SU-DHL-6 (cell line): ENCODE data around the gene SCN8A.

Experiments used
- H2AFZ ChIP-seq: fragments of 200-600 bp; sonication (generic); 2 replicates; pipeline ENCODE4 v1.6.1; 2014; ENCODE audit warnings: low read depth, mild to moderate bottlenecking, moderate library complexity, mixed read lengths, antibody characterized with exemption, low read length; ENCODE audit not compliant: severe bottlenecking
- H3F3A ChIP-seq: fragments of 200-600 bp; shearing (Covaris generic); 2 replicates; pipeline ENCODE4 v1.6.0; 2016; ENCODE audit warnings: antibody characterized with exemption, mild to moderate bottlenecking; ENCODE audit not compliant: insufficient read depth
- H3K27ac ChIP-seq: fragments of 200-600 bp; sonication (generic); 2 replicates; pipeline ENCODE4 v1.5.1; 2016; ENCODE audit warnings: low read depth, mild to moderate bottlenecking, low read length, moderate library complexity, mixed read lengths
- H3K27me3 ChIP-seq: fragments of 200-600 bp; sonication (generic), shearing (Covaris generic); 2 replicates; pipeline ENCODE4 v1.6.0; 2014; ENCODE audit warnings: mild to moderate bottlenecking, low read length
- H3K36me3 ChIP-seq: fragments of 200-600 bp; sonication (generic); 2 replicates; pipeline ENCODE4 v1.6.1; 2014; ENCODE audit warnings: mild to moderate bottlenecking, low read length, mixed read lengths
- H3K4me2 ChIP-seq: fragments of 300-600, 200-600 bp; shearing (Covaris generic), sonication (generic); 2 replicates; pipeline ENCODE4 v1.6.0; 2014; ENCODE audit warnings: low read length, low read depth, mild to moderate bottlenecking; ENCODE audit not compliant: poor library complexity, severe bottlenecking
- H3K4me3 ChIP-seq: fragments of 200-600 bp; sonication (generic); 2 replicates; pipeline ENCODE4 v1.5.1; 2014; ENCODE audit warnings: antibody characterized with exemption, low read length, mild to moderate bottlenecking, mixed read lengths; ENCODE audit not compliant: insufficient read depth, poor library complexity, severe bottlenecking
- H3K79me2 ChIP-seq: fragments of 200-600 bp; sonication (generic); 2 replicates; pipeline ENCODE4 v1.6.1; 2014; ENCODE audit warnings: mild to moderate bottlenecking, low read length, moderate library complexity; ENCODE audit not compliant: insufficient read depth
- H3K9ac ChIP-seq: fragments of 200-600 bp; sonication (generic); 2 replicates; pipeline ENCODE4 v1.7.0; 2014; ENCODE audit warnings: mild to moderate bottlenecking, low read length
- H3K9me2 ChIP-seq: fragments of 200-600 bp; sonication (generic); replicated peaks from 2 replicates; pipeline ENCODE4 v1.6.1; 2014; ENCODE audit warnings: low read length; ENCODE audit not compliant: insufficient read depth
- H3K9me3 ChIP-seq: fragments of 200-600 bp; sonication (generic); 2 replicates; pipeline ENCODE4 v1.6.1; 2014; ENCODE audit warnings: low read length, mixed read lengths; ENCODE audit not compliant: insufficient read depth
- H4K20me1 ChIP-seq: fragments of 200-600 bp; sonication (generic); 2 replicates; pipeline ENCODE4 v1.6.1; 2014; ENCODE audit warnings: low read depth, mild to moderate bottlenecking, antibody characterized with exemption, low read length, moderate library complexity, mixed read lengths
- CTCF ChIP-seq: fragments of 200-600 bp; sonication (generic); IDR thresholded peaks from one replicate; pipeline ENCODE4 v1.5.1; 2017; ENCODE audit warnings: antibody characterized with exemption, mild to moderate bottlenecking, low read length, moderate library complexity; ENCODE audit not compliant: insufficient read depth, poor library complexity, severe bottlenecking
- EZH2phosphoT487 ChIP-seq: fragments of 200-600 bp; sonication (generic), shearing (Covaris generic); conservative IDR thresholded peaks from 2 replicates; pipeline ENCODE4 v1.6.1; 2018; ENCODE audit warnings: mild to moderate bottlenecking, antibody characterized with exemption, low read length, moderate library complexity, mixed read lengths

Gene SCN8A

GRCh38 chr12:51730745-51731144, 139.7 kb downstream of the SCN8A start:
- H3K27me3 ChIP-seq, result 0 out of 2 replicates have a peak, but pooled peaks cover 4% of the 10 kb centered on the region
- H3K79me2 ChIP-seq, result no peaks in the 10 kb centered on the region
- no peak overlapping the region for H2AFZ ChIP-seq
- TF ChIP-seq CTCF, result no peak
- TF ChIP-seq EZH2phosphoT487, result no peak
- H3K27ac ChIP-seq, result no peak overlapping the region
- H3K9ac ChIP-seq, result no peak overlapping the region
- no peaks in the 10 kb centered on the region for H3K36me3 ChIP-seq
- no peaks in the 10 kb centered on the region for H3K9me3 ChIP-seq
- H3K9me2 ChIP-seq, result no peaks in the 10 kb centered on the region
- H3K4me3 ChIP-seq, result no peak overlapping the region
- no peak overlapping the region for H3K4me2 ChIP-seq
- H3F3A ChIP-seq, result no peaks in the 10 kb centered on the region
- no peaks in the 10 kb centered on the region for H4K20me1 ChIP-seq

- TF ChIP-seq CTCF (no peak), EZH2phosphoT487 (no peak)
- no peaks in the 10 kb centered on the region for H4K20me1 ChIP-seq
- no peaks in the 10 kb centered on the region for H3K79me2 ChIP-seq
- H3K9me2 ChIP-seq, result no peaks in the 10 kb centered on the region
- no peaks in the 10 kb centered on the region for H3K27me3 ChIP-seq
- no peaks in the 10 kb centered on the region for H3K9me3 ChIP-seq
- H3K36me3 ChIP-seq, result no peaks in the 10 kb centered on the region
- H3K9ac ChIP-seq, result no peak overlapping the region
- H3K27ac ChIP-seq, result no peak overlapping the region
- no peak overlapping the region for H3K4me3 ChIP-seq
- H3K4me2 ChIP-seq, result no peak overlapping the region
- no peak overlapping the region for H2AFZ ChIP-seq
- H3F3A ChIP-seq, result no peaks in the 10 kb centered on the region
These were observed 149.5 kb downstream of the SCN8A start for GRCh38 chr12:51740536-51740935.

GRCh38 chr12:51744235-51744634, 153.2 kb downstream of the SCN8A start:
- H3K79me2 ChIP-seq, result no peaks in the 10 kb centered on the region
- no peaks in the 10 kb centered on the region for H3K27me3 ChIP-seq
- no peak overlapping the region for H3K4me3 ChIP-seq
- H3K9me3 ChIP-seq, result no peaks in the 10 kb centered on the region
- TF ChIP-seq CTCF (no peak), EZH2phosphoT487 (no peak)
- no peaks in the 10 kb centered on the region for H4K20me1 ChIP-seq
- H3K9ac ChIP-seq, result no peak overlapping the region
- no peaks in the 10 kb centered on the region for H3K9me2 ChIP-seq
- H2AFZ ChIP-seq, result no peak overlapping the region
- no peak overlapping the region for H3K4me2 ChIP-seq
- no peak overlapping the region for H3K27ac ChIP-seq
- H3K36me3 ChIP-seq, result no peaks in the 10 kb centered on the region
- H3F3A ChIP-seq, result no peaks in the 10 kb centered on the region

- Histone ChIP-seq H4K20me1 (no peaks in the 10 kb centered on the region), H3K9me2 (no peaks in the 10 kb centered on the region), H3K27me3 (no peaks in the 10 kb centered on the region), H2AFZ (no peak overlapping the region), H3K4me2 (no peak overlapping the region), H3K9ac (no peak overlapping the region), H3K27ac (no peak overlapping the region), H3F3A (no peaks in the 10 kb centered on the region), H3K4me3 (no peak overlapping the region), H3K36me3 (no peaks in the 10 kb centered on the region), H3K9me3 (no peaks in the 10 kb centered on the region), H3K79me2 (no peaks in the 10 kb centered on the region)
- TF ChIP-seq EZH2phosphoT487, result no peak
- TF ChIP-seq CTCF, result no peak
These were observed 153.9 kb downstream of the SCN8A start for GRCh38 chr12:51744957-51745356.
